AG09319 (cell line): ENCODE data around the gene KANSL3.

Experiments used
- DNase-seq: peaks from one replicate; pipeline ENCODE4 v3.0.0-alpha.2; 2010; ENCODE audit warnings: low read depth; ENCODE audit errors: extremely low read depth
- TF ChIP-seq, protein P1 (sequence below): IDR thresholded peaks from 2 replicates; pipeline ENCODE4 v1.5.1; 2011; ENCODE audit warnings: low read depth, mild to moderate bottlenecking, inconsistent platforms, low read length, moderate library complexity

KANSL3 gene

DNA sequence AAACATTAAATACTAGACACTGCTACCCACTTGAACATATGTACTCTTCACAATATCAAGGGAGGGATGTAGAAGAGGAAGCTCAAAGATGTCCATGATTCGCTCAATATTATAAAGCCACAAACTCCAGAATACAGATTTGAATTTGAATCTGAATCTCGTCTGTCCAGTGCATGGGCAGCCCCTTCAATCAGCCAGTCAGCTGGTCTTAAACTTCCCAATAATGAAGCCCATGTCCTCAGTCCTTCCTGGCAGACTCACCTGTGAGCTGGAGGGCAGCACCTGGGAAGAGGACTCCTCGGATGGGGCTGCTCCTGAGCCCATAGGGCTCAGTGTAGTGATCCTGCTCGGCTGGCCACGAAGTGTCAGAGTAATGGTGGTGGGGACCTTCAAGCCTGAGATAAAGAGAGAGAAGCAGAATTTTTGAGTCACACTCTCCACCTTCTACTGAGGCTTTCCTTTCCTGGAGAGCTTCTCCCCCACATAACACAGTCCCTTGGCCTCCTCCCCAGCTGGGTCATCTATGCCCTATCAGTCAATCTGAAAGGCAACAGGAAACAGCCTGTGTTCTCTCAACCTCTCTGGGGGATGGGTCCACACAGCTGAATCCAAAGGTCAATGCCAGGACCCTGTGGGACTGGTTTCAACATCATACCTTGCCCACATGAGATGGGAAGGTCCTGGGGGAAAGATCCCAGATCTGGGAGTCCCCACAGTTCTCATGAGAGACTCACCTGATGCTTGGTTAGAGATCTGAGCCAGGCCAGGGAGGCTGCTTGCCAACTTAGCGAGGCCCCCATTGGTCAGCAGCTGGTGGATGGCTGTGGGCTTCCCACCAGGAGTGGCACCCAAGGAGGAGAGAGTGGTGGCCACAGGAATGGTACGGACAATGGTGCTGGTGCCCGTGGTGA is 36.5 kb downstream of the KANSL3 start:
- TF ChIP-seq, protein P1, sequence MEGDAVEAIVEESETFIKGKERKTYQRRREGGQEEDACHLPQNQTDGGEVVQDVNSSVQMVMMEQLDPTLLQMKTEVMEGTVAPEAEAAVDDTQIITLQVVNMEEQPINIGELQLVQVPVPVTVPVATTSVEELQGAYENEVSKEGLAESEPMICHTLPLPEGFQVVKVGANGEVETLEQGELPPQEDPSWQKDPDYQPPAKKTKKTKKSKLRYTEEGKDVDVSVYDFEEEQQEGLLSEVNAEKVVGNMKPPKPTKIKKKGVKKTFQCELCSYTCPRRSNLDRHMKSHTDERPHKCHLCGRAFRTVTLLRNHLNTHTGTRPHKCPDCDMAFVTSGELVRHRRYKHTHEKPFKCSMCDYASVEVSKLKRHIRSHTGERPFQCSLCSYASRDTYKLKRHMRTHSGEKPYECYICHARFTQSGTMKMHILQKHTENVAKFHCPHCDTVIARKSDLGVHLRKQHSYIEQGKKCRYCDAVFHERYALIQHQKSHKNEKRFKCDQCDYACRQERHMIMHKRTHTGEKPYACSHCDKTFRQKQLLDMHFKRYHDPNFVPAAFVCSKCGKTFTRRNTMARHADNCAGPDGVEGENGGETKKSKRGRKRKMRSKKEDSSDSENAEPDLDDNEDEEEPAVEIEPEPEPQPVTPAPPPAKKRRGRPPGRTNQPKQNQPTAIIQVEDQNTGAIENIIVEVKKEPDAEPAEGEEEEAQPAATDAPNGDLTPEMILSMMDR, result no peak
- no peak for DNase-seq

DNA sequence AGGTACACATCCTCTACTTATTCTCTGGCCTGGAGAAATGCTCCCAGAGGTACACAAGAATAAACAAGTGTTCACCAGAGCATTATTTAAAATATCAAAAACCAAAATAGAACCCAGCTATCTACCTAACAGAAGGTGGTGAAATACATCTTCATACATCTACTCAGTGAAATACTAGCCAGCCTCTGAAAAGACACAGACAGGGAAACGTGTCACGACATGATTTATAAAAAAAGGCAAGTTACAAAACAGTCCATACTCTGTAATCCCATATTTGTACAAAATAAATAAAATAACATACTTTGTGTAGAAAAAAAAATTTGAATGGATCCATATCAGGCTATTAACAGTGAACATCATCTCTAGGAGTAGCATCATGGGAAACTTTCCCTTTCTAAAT is 38.2 kb downstream of the KANSL3 start:
- TF ChIP-seq, protein P1, result no peak
- DNase-seq, result no peak

DNA sequence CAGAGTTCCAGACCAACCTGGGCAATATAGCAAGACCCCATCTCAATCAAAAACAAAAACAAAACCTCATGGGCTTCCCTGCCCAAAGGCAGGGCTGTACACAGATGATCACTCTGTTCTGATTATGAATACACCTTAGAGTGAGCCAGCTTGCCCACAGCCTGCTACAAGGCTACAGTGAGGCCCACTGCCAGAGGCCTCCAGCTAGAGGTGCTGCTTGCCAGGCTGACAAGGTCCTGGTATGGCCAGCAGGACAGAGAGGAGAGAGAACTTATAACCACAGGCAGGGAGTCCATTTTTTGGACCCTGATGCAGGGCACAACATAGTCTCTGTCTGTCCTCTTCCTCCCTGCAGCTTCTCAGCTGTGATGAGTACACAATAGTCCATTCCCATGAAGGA is 41.5 kb downstream of the KANSL3 start:
- DNase-seq, result no peak
- TF ChIP-seq, protein P1, result no peak

DNA sequence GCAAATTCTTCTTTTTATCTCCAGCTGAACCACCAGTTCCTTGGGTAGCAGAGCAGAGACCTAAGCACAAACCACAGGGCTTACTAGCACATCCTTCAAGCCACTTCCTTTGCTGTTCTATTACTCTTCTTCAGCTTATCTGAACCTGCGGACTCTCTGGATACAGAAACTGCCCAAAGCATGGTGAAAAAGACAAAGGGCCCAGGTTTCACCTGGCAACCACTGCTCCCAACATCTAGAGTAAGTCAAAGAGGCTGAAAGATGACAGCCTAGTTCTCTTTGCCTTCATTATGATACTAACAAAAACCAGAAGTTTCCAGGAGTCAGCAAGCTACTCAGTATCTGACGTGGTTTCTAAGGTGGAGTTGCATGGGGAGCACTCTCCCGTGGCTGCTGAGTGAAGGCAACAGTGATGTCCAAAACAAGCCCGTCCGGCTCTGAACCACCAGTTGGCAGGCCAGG is 43.4 kb downstream of the KANSL3 start:
- no peak for DNase-seq
- TF ChIP-seq, protein P1, result no peak

DNA sequence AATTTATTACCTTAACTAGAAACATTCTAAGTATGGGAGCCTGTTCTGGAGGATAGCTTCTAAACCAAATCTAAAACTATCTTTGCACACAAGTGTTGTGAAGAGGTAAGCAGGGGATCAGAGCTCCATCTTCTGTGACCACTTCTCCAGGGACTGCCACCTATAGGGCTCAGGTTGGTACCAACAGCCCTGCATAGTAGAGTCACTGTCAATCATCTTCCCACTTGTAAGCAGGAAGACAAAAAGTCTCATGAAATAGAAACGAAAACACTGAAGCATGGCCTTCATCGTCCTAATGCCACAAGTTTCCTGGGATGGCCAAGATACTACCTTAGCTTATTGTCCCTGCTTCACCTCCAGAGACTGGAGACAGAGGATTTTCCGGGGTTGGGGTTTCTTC is 43.8 kb downstream of the KANSL3 start:
- no peak for DNase-seq
- TF ChIP-seq, protein P1, result no peak

DNA sequence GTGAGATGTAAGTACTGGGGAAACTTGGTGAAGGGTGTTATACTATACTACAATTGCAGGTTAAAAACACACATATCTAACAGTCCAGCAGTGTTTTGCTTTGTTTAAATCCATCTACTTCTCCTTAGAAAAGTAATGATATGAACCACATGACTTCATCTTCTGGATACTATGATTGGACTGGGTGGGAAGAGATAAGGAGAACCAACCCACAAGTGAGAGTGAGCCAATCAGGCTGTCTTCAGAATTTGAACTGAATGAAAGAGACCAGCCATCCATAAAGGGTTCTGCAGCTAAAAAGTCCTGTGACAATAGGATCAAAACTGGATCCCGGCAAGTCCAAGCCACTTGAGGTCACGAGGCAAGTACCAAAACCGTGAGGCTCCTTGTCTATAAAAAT is 46.6 kb downstream of the KANSL3 start:
- TF ChIP-seq, protein P1, result no peak
- no peak for DNase-seq

DNA sequence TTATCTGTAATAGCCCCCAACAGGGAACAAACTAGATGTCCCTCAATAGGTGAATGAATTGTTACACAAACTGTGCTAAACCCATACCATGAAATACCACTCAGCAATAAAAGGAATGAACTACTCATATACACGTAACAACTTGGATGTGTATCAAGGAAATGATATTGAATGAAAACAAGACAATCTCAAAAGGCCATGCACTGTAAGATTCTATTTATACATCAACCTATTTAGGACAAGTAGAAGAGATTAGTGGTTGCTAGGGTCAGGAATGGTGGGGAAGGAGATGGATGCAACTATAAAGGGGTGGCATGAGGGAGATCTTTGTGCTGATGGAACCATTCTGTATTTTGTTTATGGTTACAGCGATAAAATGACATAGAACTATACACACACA is 47.1 kb downstream of the KANSL3 start:
- TF ChIP-seq, protein P1, result no peak
- no peak for DNase-seq
